Hepatocyte (in vitro differentiated cells): ENCODE data around the gene TNS3. TPM values are rescaled to one million over a fixed set of nuclear protein-coding genes. Genes with fewer than 3 reads are reported as not detected.

Source experiments
- DNase-seq: peaks from one replicate; pipeline ENCODE4 v3.0.0-alpha.2; 2016; ENCODE audit warnings: low spot score
- H2AFZ ChIP-seq: fragments of 200-600 bp; sonication (generic); 2 replicates; pipeline ENCODE4 v1.6.0; 2016; ENCODE audit warnings: antibody characterized with exemption, mild to moderate bottlenecking
- H3K27ac ChIP-seq: fragments of 200-600 bp; sonication (generic); 2 replicates; pipeline ENCODE4 v1.5.1; 2016; ENCODE audit warnings: mild to moderate bottlenecking
- H3K27me3 ChIP-seq: fragments of 200-600 bp; sonication (generic); 2 replicates; pipeline ENCODE4 v1.6.1; 2016
- H3K36me3 ChIP-seq: fragments of 200-600 bp; sonication (generic); replicated peaks from 2 replicates; pipeline ENCODE4 v1.5.1; 2016; ENCODE audit warnings: low read depth; ENCODE audit not compliant: insufficient read depth
- H3K4me1 ChIP-seq: fragments of 200-600 bp; sonication (generic); 2 replicates; pipeline ENCODE4 v1.5.1; 2016; ENCODE audit warnings: mild to moderate bottlenecking, moderate library complexity; ENCODE audit not compliant: insufficient read depth
- H3K4me2 ChIP-seq: fragments of 200-600 bp; sonication (generic); 2 replicates; pipeline ENCODE4 v1.6.0; 2016
- H3K4me3 ChIP-seq: fragments of 200-600 bp; sonication (generic); 2 replicates; pipeline ENCODE4 v1.5.1; 2016; ENCODE audit warnings: mild to moderate bottlenecking
- H3K79me2 ChIP-seq: fragments of 200-600 bp; sonication (generic); 2 replicates; pipeline ENCODE4 v1.6.0; 2017; ENCODE audit warnings: mild to moderate bottlenecking
- H3K9me2 ChIP-seq: fragments of 200-600 bp; sonication (generic); replicated peaks from 2 replicates; pipeline ENCODE4 v1.6.0; 2017; ENCODE audit warnings: mild to moderate bottlenecking; ENCODE audit not compliant: insufficient read depth
- H3K9me3 ChIP-seq: fragments of 200-600 bp; sonication (generic); 2 replicates; pipeline ENCODE4 v1.5.1; 2016; ENCODE audit warnings: low read depth, mild to moderate bottlenecking
- H4K20me1 ChIP-seq: fragments of 200-600 bp; sonication (generic); 2 replicates; pipeline ENCODE4 v1.6.0; 2016; ENCODE audit warnings: mild to moderate bottlenecking; ENCODE audit not compliant: insufficient read depth, poor library complexity, severe bottlenecking
- CTCF ChIP-seq: fragments of 200-600 bp; sonication (generic); IDR thresholded peaks from 2 replicates; pipeline ENCODE4 v1.5.1; 2016; ENCODE audit warnings: antibody characterized with exemption, mild to moderate bottlenecking; ENCODE audit not compliant: poor library complexity
- EZH2 ChIP-seq: fragments of 200-600 bp; sonication (generic); IDR thresholded peaks from 2 replicates; pipeline ENCODE4 v1.6.1; 2016; ENCODE audit warnings: antibody characterized with exemption, mild to moderate bottlenecking, borderline replicate concordance
- EZH2phosphoT487 ChIP-seq: fragments of 200-600 bp; sonication (generic); IDR thresholded peaks from one replicate; pipeline ENCODE4 v1.6.1; 2018; ENCODE audit warnings: antibody characterized with exemption, mild to moderate bottlenecking, low read depth, moderate library complexity; ENCODE audit not compliant: unreplicated experiment, severe bottlenecking
- WGBS: methylation state at CpG from one replicate; pipeline ENCODE4 v1.1.6; 2016; ENCODE audit warnings: low lambda C conversion rate; ENCODE audit errors: missing lambda C conversion rate; 5-methylcytosine and 5-hydroxymethylcytosine counted together
- polyA plus RNA-seq: library from polyadenylated mRNA; unstranded; fragments of >200 nt; fragmentation: Nextera tagmentation; extraction: Ambion mirVana; gene quantifications from 2 replicates; pipeline ENCODE4 v1.2.1, GENCODE V29; 2016
- total RNA-seq: library from RNA; depleted of rRNA; stranded (reverse); fragments of >200 nt; gene quantifications from 2 replicates; pipeline ENCODE4 v1.2.3, GENCODE V29; 2014

The TNS3 gene
- total and polyA plus RNA-seq, 2 experiments from 2014 or later, result 30.0 to 73.3 TPM

GRCh38 chr7:47369736-47370135, 212.2 kb downstream of the TNS3 start:
- Histone ChIP-seq H2AFZ (no peak overlapping the region), H3K27me3 (no peaks in the 10 kb centered on the region), H3K9me3 (no peaks in the 10 kb centered on the region), H3K4me1 (peaks cover 6% of the 10 kb centered on the region), H3K4me2 (no peak overlapping the region), H3K36me3 (no peaks in the 10 kb centered on the region), H4K20me1 (peaks cover 31% of the 10 kb centered on the region), H3K9me2 (no peaks in the 10 kb centered on the region), H3K79me2 (peaks cover 63% of the 10 kb centered on the region), H3K27ac (no peak overlapping the region), H3K4me3 (no peak overlapping the region)
- no peak for DNase-seq
- WGBS, result 87% methylated on average over 3 of the region's 3 CpGs
- no peak for TF ChIP-seq EZH2phosphoT487
- no peak for TF ChIP-seq EZH2
- no peak for TF ChIP-seq CTCF

DNA sequence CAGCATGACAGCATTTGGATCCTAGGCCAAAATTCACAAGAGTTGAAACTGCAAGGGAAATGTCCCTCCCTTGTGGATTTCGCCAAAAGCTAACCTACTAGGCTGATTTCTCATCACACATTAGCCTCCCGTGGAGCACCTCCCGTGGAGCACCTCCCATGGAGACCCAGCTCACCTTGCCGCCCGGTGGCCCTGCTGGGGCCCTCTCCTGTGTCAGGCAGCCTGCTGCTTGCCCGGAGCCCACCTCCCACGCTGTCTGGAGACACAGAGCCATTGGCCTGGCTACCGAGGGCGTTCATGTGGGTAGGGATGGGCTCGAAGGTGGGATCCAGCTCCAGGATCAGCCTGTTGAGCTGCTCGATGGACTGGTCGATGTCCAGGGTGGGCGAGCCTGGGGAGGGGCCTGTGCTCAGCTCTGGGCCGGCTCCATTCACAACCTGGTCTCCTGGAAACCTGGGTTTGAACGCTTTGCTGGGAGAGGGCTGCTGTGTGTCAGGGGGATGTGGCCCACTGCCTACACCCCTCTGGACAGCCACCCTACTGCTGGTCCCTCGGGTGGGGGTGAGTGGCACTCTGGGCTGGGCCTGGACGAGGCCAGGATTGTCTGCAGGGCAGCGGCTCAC, 213.6 kb downstream of the TNS3 start:
- Histone ChIP-seq H3K4me2 (no peak overlapping the region), H3K27me3 (no peaks in the 10 kb centered on the region), H3K79me2 (peaks cover 62% of the 10 kb centered on the region), H3K4me3 (no peak overlapping the region), H3K27ac (no peak overlapping the region), H3K9me2 (no peaks in the 10 kb centered on the region), H3K9me3 (no peaks in the 10 kb centered on the region), H3K36me3 (no peaks in the 10 kb centered on the region), H2AFZ (no peak overlapping the region), H3K4me1 (peaks cover 6% of the 10 kb centered on the region), H4K20me1 (peaks cover 21% of the 10 kb centered on the region)
- WGBS, result 94% methylated on average over 18 of the region's 18 CpGs
- TF ChIP-seq EZH2phosphoT487 (no peak), CTCF (no peak), EZH2 (no peak)
- no peak for DNase-seq

- no peak for DNase-seq
- no peaks in the 10 kb centered on the region for H3K9me3 ChIP-seq
- no peak overlapping the region for H3K27ac ChIP-seq
- H3K9me2 ChIP-seq, result no peaks in the 10 kb centered on the region
- H3K79me2 ChIP-seq, result peaks cover 62% of the 10 kb centered on the region
- TF ChIP-seq EZH2 (no peak), EZH2phosphoT487 (no peak), CTCF (no peak)
- H3K27me3 ChIP-seq, result no peaks in the 10 kb centered on the region
- H3K4me3 ChIP-seq, result no peak overlapping the region
- H3K4me2 ChIP-seq, result no peak overlapping the region
- peaks cover 15% of the 10 kb centered on the region for H4K20me1 ChIP-seq
- H3K4me1 ChIP-seq, result no peaks in the 10 kb centered on the region
- H2AFZ ChIP-seq, result no peak overlapping the region
- 88% methylated on average over 5 of the region's 5 CpGs for WGBS
- H3K36me3 ChIP-seq, result no peaks in the 10 kb centered on the region
These were observed 214.5 kb downstream of the TNS3 start for GRCh38 chr7:47367369-47367768.
